GM19023 (cell line): ENCODE results near the gene ITGB4.
A peak's percentile ranks its signal among the peaks of the same experiment; 100 is the strongest.

Source experiments
- ATAC-seq: cut with Tn5 transposase; IDR thresholded peaks from one replicate; pipeline ENCODE4 v1.9.1; 2021; ENCODE audit warnings: mild to moderate bottlenecking, moderate library complexity; ENCODE audit not compliant: unreplicated experiment

ITGB4 gene

GRCh38 chr17:75730065-75730464 is 8.8 kb downstream of the ITGB4 start:
- no peak for ATAC-seq

- ATAC-seq = no peak
These were observed 9.9 kb downstream of the ITGB4 start for GRCh38 chr17:75731086-75731715.

DNA sequence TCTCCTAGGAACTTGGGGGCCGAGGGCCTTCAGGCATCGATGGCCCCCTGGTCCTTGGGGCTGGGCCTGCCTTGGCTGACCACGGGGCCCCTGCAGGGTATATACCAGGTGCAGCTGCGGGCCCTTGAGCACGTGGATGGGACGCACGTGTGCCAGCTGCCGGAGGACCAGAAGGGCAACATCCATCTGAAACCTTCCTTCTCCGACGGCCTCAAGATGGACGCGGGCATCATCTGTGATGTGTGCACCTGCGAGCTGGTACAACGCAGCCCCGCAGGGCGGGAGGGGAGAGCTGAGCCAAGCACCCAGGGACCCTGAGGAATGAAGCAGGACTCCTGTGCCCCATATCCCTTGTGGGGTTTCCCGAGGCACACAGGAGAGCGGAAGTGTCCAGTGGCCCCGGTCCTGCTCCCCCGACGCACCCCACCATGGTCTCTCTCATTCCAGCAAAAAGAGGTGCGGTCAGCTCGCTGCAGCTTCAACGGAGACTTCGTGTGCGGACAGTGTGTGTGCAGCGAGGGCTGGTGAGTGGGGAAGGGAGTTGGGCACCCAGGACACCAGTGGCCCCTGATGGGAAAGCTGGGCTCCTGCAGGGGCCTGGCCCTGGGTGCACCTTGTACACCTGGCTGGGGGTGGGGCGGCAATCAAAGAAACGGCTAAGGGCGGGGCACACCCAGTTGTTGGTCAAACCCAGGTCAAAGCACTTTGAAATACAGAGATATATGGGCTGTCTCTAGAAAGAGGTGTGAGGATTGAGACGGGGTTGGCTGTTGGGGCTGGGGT is 10.6 kb downstream of the ITGB4 start:
- no peak for ATAC-seq

DNA sequence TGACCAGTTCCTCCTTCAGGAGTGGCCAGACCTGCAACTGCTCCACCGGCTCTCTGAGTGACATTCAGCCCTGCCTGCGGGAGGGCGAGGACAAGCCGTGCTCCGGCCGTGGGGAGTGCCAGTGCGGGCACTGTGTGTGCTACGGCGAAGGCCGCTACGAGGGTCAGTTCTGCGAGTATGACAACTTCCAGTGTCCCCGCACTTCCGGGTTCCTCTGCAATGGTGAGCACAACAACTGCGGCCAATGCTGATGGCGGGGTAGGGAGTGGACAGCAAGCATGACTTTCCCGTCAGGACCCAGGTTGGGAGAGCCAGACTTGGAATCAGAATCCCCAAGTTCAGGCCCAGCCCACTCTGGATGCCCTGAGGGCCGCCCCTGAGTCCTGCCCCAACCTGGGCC is 12.2 kb downstream of the ITGB4 start:
- ATAC-seq = no peak

GRCh38 chr17:75734674-75735294 is 13.5 kb downstream of the ITGB4 start:
- no peak for ATAC-seq

GRCh38 chr17:75736173-75736835 is 15.0 kb downstream of the ITGB4 start:
- ATAC-seq = no peak

DNA sequence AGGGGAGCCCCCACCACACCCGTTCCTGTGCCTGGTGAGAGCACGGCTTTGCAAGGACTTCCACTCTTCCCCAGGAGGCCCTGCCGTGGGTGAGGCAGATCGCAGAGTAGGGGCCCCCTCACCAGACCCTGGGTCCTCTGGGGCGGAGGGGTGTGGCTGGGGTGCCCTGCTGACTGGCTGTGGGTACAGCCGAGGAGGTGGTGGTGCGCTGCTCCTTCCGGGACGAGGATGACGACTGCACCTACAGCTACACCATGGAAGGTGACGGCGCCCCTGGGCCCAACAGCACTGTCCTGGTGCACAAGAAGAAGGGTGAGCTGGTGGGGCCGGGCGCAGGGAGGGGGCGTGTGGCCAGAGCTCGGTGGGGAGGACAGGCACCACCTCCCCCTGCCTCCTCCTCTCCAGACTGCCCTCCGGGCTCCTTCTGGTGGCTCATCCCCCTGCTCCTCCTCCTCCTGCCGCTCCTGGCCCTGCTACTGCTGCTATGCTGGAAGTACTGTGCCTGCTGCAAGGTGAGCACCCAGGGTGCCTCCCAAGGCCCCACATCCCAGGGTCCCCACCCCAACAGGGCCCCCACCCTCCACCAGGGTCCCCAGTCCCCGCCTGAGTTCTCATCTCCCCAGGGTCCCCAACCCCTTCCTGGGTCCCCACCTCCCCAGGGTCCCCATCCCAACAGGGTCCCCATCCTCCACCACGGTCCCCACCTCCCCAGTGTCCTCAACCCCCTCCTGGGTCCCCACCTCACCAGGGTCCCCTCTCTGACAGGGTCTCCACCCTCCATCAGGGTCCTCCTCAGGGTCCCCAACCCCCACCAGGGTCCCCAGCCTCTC is 16.1 kb downstream of the ITGB4 start:
- ATAC-seq = no peak

DNA sequence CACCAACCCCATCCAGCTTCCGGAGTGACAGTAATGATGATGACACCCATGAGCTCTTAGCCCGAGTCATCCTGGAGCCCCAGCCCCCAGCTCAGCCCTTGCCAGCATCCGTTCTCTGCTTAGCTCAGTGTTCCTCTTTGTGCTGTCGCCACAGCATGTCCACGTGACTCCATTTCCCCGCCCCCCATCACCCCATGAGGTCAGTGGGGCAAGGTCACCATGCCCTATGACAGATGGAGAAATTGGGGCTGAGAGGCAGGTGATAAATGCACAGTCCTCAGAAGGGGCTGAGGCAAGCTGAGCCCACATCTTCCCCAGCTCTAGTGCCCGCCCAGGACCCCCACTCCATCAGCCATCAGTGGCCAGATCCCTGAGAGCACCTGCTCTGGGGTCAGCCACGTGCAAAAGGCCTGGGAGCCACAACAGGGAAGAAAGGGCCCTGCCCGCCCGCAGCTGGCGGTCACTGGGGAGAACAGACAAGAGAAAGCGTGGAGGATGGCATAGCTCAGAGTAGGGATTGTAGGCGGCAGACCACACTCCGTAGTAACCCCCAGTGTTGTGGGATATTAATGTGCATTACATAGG is 17.1 kb downstream of the ITGB4 start:
- ATAC-seq = no peak

GRCh38 chr17:75739174-75739573 is 17.9 kb downstream of the ITGB4 start:
- ATAC-seq = no peak

DNA sequence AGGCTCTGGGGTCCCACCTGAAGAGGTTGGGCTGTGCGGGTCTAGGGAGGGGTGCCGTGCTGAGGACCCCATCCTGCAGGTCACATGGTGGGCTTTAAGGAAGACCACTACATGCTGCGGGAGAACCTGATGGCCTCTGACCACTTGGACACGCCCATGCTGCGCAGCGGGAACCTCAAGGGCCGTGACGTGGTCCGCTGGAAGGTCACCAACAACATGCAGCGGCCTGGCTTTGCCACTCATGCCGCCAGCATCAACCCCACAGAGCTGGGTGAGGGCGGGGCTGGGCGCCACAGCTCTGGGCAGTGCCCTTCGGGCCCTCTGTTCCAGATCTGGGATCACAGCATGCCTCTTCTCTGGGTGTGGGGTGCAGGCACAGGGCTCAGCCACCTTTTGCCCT is 18.5 kb downstream of the ITGB4 start:
- no peak for ATAC-seq

DNA sequence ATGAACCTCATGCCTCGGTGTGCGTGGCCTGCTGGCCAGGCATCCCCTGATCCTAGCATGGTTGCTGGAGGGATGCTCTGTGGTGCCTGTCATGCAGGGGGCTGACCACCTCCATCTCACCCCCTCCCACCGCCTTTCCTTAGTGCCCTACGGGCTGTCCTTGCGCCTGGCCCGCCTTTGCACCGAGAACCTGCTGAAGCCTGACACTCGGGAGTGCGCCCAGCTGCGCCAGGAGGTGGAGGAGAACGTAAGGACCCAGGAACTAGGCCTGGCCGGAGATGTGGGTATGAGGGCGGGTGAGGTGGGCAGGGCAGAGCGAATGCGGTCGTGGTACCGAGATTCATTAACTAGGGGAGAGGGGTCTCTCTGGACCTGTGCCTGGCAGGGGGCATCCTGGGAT is 19.0 kb downstream of the ITGB4 start:
- no peak for ATAC-seq

DNA sequence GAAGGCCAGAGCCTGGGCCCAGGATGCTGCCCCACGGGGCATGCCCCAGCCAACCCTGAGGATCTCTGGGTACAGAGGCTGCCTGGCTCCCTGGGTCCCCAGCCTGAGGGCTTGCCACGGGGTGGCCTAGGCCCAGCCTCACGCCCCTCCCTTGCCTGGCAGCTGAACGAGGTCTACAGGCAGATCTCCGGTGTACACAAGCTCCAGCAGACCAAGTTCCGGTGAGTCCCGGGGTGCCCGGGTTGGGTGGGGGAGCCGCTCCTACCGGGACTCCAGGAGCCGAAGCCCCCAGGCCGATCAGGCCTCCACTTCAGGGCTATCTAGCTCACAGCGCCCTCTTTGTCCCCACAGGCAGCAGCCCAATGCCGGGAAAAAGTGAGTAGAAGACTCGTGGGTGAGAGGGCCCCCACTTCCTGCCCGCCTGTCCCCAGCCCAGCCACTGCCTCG is 19.4 kb downstream of the ITGB4 start:
- ATAC-seq = no peak

DNA sequence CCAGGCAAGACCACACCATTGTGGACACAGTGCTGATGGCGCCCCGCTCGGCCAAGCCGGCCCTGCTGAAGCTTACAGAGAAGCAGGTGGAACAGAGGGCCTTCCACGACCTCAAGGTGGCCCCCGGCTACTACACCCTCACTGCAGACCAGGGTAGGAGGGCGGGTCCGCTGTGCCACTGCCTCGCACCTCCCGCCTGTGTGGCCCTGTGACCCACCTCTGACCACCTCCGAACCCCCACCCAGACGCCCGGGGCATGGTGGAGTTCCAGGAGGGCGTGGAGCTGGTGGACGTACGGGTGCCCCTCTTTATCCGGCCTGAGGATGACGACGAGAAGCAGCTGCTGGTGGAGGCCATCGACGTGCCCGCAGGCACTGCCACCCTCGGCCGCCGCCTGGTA is 21.1 kb downstream of the ITGB4 start:
- no peak for ATAC-seq

- ATAC-seq = no peak
These were observed 22.5 kb downstream of the ITGB4 start for GRCh38 chr17:75743625-75744206.

DNA sequence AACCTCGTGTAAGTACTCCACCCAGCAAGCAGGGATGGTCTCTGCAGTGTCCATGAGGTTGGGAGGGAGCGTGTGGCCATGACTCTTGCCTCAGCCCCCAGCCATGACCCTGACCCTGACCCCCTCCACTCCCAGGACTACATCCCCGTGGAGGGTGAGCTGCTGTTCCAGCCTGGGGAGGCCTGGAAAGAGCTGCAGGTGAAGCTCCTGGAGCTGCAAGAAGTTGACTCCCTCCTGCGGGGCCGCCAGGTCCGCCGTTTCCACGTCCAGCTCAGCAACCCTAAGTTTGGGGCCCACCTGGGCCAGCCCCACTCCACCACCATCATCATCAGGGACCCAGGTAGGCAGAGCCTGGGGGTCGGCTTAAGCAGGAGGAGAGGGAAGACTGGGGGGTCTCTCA is 27.4 kb downstream of the ITGB4 start:
- no peak for ATAC-seq

- peak; percentile 46 for ATAC-seq
These were observed 28.5 kb downstream of the ITGB4 start for GRCh38 chr17:75749545-75750389.

- no peak for ATAC-seq
These were observed 29.6 kb downstream of the ITGB4 start for GRCh38 chr17:75750661-75751423.

DNA sequence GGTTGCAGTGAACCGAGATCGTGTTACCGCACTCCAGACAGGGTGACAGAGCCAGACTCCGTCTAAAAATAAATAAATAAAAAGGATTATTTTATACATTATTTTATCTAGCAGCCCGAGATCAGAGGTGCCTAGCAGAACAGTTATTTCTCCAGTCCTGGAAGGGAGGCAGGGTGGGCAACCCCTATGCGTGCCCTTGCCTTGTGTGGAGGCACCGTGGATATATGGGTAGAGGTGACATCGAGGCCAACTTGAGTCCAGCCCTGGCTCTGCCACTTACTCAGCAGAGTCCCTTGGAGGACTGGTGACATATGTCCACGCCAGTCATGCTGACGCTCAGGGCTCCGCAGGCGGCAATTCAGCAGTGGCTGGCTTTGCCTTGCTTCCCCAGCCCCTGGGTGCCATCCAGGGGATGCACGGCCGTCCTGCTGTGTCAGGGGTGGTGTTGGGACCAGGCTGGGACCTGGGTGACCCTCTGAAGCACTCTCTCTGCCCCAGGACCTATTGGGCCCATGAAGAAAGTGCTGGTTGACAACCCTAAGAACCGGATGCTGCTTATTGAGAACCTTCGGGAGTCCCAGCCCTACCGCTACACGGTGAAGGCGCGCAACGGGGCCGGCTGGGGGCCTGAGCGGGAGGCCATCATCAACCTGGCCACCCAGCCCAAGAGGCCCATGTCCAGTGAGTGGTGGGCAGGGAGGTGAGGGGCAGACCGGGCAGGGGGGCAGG is 30.6 kb downstream of the ITGB4 start:
- ATAC-seq = no peak
